ENCODE results near the gene INTS4. TPM values are rescaled to one million over a fixed set of nuclear protein-coding genes. Genes with fewer than 3 reads are reported as not detected.
"Not testable (repeated sequence)": the region's sequence is repeated elsewhere in the genome, so short reads cannot be mapped to it uniquely, and the experiment has no call there.

INTS4 gene
- total RNA-seq, 1 experiment from 2014 or later, result 42.7 TPM

- no peak overlapping the region for H3K9ac ChIP-seq (ENCODE audit: low read length)
- no peak overlapping the region for H3K27ac ChIP-seq (ENCODE audit: low read length)
- H4K20me1 ChIP-seq (ENCODE audit: insufficient read depth, low read depth, low read length), result no peaks in the 10 kb centered on the region
- H3K4me1 ChIP-seq (ENCODE audit: low read length), result no peaks in the 10 kb centered on the region
- no peak overlapping the region for H3K4me3 ChIP-seq (ENCODE audit: low read length)
- H3K4me2 ChIP-seq (ENCODE audit: low read depth, low read length, poor library complexity, severe bottlenecking), result no peak overlapping the region
- H3K79me2 ChIP-seq (ENCODE audit: low read length), result no peaks in the 10 kb centered on the region
- no peaks in the 10 kb centered on the region for H3K9me2 ChIP-seq (replicated peaks; ENCODE audit: insufficient read depth, low read length)
- no peak for DNase-seq
- no peaks in the 10 kb centered on the region for H3K9me3 ChIP-seq (ENCODE audit: low read length)
- H2AFZ ChIP-seq (ENCODE audit: low read length), result no peak overlapping the region
- H3K36me3 ChIP-seq (ENCODE audit: insufficient read depth, low read length), result peaks cover 11% of the 10 kb centered on the region; the same call in 1 of the 2 replicates
- H3K27me3 ChIP-seq (ENCODE audit: low read length), result no peaks in the 10 kb centered on the region
These were observed 120.3 kb downstream of the INTS4 start for GRCh38 chr11:77874206-77874605.

- H3K9me3 ChIP-seq (ENCODE audit: low read length), result no peaks in the 10 kb centered on the region
- no peaks in the 10 kb centered on the region for H3K79me2 ChIP-seq (ENCODE audit: low read length)
- no peaks in the 10 kb centered on the region for H3K9me2 ChIP-seq (replicated peaks; ENCODE audit: insufficient read depth, low read length)
- H3K27ac ChIP-seq (ENCODE audit: low read length), result no peak overlapping the region
- peaks cover 11% of the 10 kb centered on the region; the same call in 1 of the 2 replicates for H3K36me3 ChIP-seq (ENCODE audit: insufficient read depth, low read length)
- no peaks in the 10 kb centered on the region for H4K20me1 ChIP-seq (ENCODE audit: insufficient read depth, low read depth, low read length)
- no peak overlapping the region for H3K4me3 ChIP-seq (ENCODE audit: low read length)
- H3K4me2 ChIP-seq (ENCODE audit: low read depth, low read length, poor library complexity, severe bottlenecking), result no peak overlapping the region
- DNase-seq, result no peak
- no peak overlapping the region for H3K9ac ChIP-seq (ENCODE audit: low read length)
- H3K4me1 ChIP-seq (ENCODE audit: low read length), result no peaks in the 10 kb centered on the region
- no peaks in the 10 kb centered on the region for H3K27me3 ChIP-seq (ENCODE audit: low read length)
- no peak overlapping the region for H2AFZ ChIP-seq (ENCODE audit: low read length)
These were observed 121.1 kb downstream of the INTS4 start for GRCh38 chr11:77873345-77873744.

GRCh38 chr11:77871855-77872254 lies 122.6 kb downstream of the INTS4 start:
- H3K9me2 ChIP-seq (replicated peaks; ENCODE audit: insufficient read depth, low read length), result no peaks in the 10 kb centered on the region
- H4K20me1 ChIP-seq (ENCODE audit: insufficient read depth, low read depth, low read length), result no peaks in the 10 kb centered on the region
- H3K36me3 ChIP-seq (ENCODE audit: insufficient read depth, low read length), result peaks cover 4% of the 10 kb centered on the region; the same call in 1 of the 2 replicates
- no peak overlapping the region for H3K4me2 ChIP-seq (ENCODE audit: low read depth, low read length, poor library complexity, severe bottlenecking)
- no peak overlapping the region for H3K9ac ChIP-seq (ENCODE audit: low read length)
- H2AFZ ChIP-seq (ENCODE audit: low read length), result no peak overlapping the region
- no peaks in the 10 kb centered on the region for H3K9me3 ChIP-seq (ENCODE audit: low read length)
- no peak overlapping the region for H3K27ac ChIP-seq (ENCODE audit: low read length)
- H3K27me3 ChIP-seq (ENCODE audit: low read length), result no peaks in the 10 kb centered on the region
- DNase-seq, result no peak
- no peak overlapping the region for H3K4me3 ChIP-seq (ENCODE audit: low read length)
- H3K4me1 ChIP-seq (ENCODE audit: low read length), result no peaks in the 10 kb centered on the region
- H3K79me2 ChIP-seq (ENCODE audit: low read length), result no peaks in the 10 kb centered on the region

- Histone ChIP-seq H3K4me3 (ENCODE audit: low read length) (no peak overlapping the region), H3K27ac (ENCODE audit: low read length) (no peak overlapping the region), H3K36me3 (ENCODE audit: insufficient read depth, low read length) (peaks cover 4% of the 10 kb centered on the region; the same call in 1 of the 2 replicates), H3K79me2 (ENCODE audit: low read length) (no peaks in the 10 kb centered on the region), H3K27me3 (ENCODE audit: low read length) (no peaks in the 10 kb centered on the region), H4K20me1 (ENCODE audit: insufficient read depth, low read depth, low read length) (no peaks in the 10 kb centered on the region), H3K9ac (ENCODE audit: low read length) (no peak overlapping the region), H3K9me2 (replicated peaks; ENCODE audit: insufficient read depth, low read length) (no peaks in the 10 kb centered on the region), H3K4me2 (ENCODE audit: low read depth, low read length, poor library complexity, severe bottlenecking) (no peak overlapping the region), H3K4me1 (ENCODE audit: low read length) (no peaks in the 10 kb centered on the region), H3K9me3 (ENCODE audit: low read length) (no peaks in the 10 kb centered on the region), H2AFZ (ENCODE audit: low read length) (no peak overlapping the region)
- no peak for DNase-seq
These were observed 125.7 kb downstream of the INTS4 start for GRCh38 chr11:77868744-77869143.

GRCh38 chr11:77866336-77866735 lies 128.1 kb downstream of the INTS4 start:
- no peak overlapping the region for H3K4me3 ChIP-seq (ENCODE audit: low read length)
- no peaks in the 10 kb centered on the region for H3K27me3 ChIP-seq (ENCODE audit: low read length)

GRCh38 chr11:77865805-77866204 lies 128.7 kb downstream of the INTS4 start:
- H3K4me3 ChIP-seq (ENCODE audit: low read length), result no peak overlapping the region

More at GRCh38 chr11:77866336-77866735, 128.1 kb downstream of the INTS4 start:
- H3K27ac ChIP-seq (ENCODE audit: low read length), result no peak overlapping the region
- no peak for DNase-seq
- H3K36me3 ChIP-seq (ENCODE audit: insufficient read depth, low read length), result peaks cover under 1% of the 10 kb centered on the region; the same call in 1 of the 2 replicates
- no peaks in the 10 kb centered on the region for H3K79me2 ChIP-seq (ENCODE audit: low read length)
- H2AFZ ChIP-seq (ENCODE audit: low read length), result no peak overlapping the region
- H3K9me3 ChIP-seq (ENCODE audit: low read length), result no peaks in the 10 kb centered on the region
- no peak overlapping the region for H3K4me2 ChIP-seq (ENCODE audit: low read depth, low read length, poor library complexity, severe bottlenecking)
- no peak overlapping the region for H3K9ac ChIP-seq (ENCODE audit: low read length)
- H4K20me1 ChIP-seq (ENCODE audit: insufficient read depth, low read depth, low read length), result no peaks in the 10 kb centered on the region
- H3K4me1 ChIP-seq (ENCODE audit: low read length), result no peaks in the 10 kb centered on the region
- H3K9me2 ChIP-seq (replicated peaks; ENCODE audit: insufficient read depth, low read length), result no peaks in the 10 kb centered on the region

GRCh38 chr11:77861444-77861843 lies 133.0 kb downstream of the INTS4 start:
- DNase-seq; H3K9me3 ChIP-seq (ENCODE audit: low read length); H3K79me2 ChIP-seq (ENCODE audit: low read length); H3K4me1 ChIP-seq (ENCODE audit: low read length); H3K4me2 ChIP-seq (ENCODE audit: low read depth, low read length, poor library complexity, severe bottlenecking); H3K4me3 ChIP-seq (ENCODE audit: low read length); H4K20me1 ChIP-seq (ENCODE audit: insufficient read depth, low read depth, low read length); H2AFZ ChIP-seq (ENCODE audit: low read length); H3K9me2 ChIP-seq (replicated peaks; ENCODE audit: insufficient read depth, low read length); H3K27me3 ChIP-seq (ENCODE audit: low read length); H3K27ac ChIP-seq (ENCODE audit: low read length); H3K9ac ChIP-seq (ENCODE audit: low read length); H3K36me3 ChIP-seq (ENCODE audit: insufficient read depth, low read length): not testable (repeated sequence)

More at GRCh38 chr11:77865805-77866204, 128.7 kb downstream of the INTS4 start:
- Histone ChIP-seq H3K9me2 (replicated peaks; ENCODE audit: insufficient read depth, low read length) (no peaks in the 10 kb centered on the region), H3K4me2 (ENCODE audit: low read depth, low read length, poor library complexity, severe bottlenecking) (no peak overlapping the region), H3K79me2 (ENCODE audit: low read length) (no peaks in the 10 kb centered on the region), H3K9me3 (ENCODE audit: low read length) (no peaks in the 10 kb centered on the region), H3K36me3 (ENCODE audit: insufficient read depth, low read length) (no peaks in the 10 kb centered on the region; the same call in 1 of the 2 replicates), H3K9ac (ENCODE audit: low read length) (no peak overlapping the region), H4K20me1 (ENCODE audit: insufficient read depth, low read depth, low read length) (no peaks in the 10 kb centered on the region), H3K27ac (ENCODE audit: low read length) (no peak overlapping the region), H3K27me3 (ENCODE audit: low read length) (no peaks in the 10 kb centered on the region), H3K4me1 (ENCODE audit: low read length) (no peaks in the 10 kb centered on the region), H2AFZ (ENCODE audit: low read length) (no peak overlapping the region)
- DNase-seq, result no peak

GRCh38 chr11:77857906-77858457 lies 136.5 kb downstream of the INTS4 start:
- H3K9me3 ChIP-seq (ENCODE audit: low read length); H3K9ac ChIP-seq (ENCODE audit: low read length); H2AFZ ChIP-seq (ENCODE audit: low read length); H3K4me2 ChIP-seq (ENCODE audit: low read depth, low read length, poor library complexity, severe bottlenecking); H3K36me3 ChIP-seq (ENCODE audit: insufficient read depth, low read length); H3K4me1 ChIP-seq (ENCODE audit: low read length); H3K27me3 ChIP-seq (ENCODE audit: low read length); H4K20me1 ChIP-seq (ENCODE audit: insufficient read depth, low read depth, low read length); H3K27ac ChIP-seq (ENCODE audit: low read length); DNase-seq; H3K79me2 ChIP-seq (ENCODE audit: low read length); H3K9me2 ChIP-seq (replicated peaks; ENCODE audit: insufficient read depth, low read length); H3K4me3 ChIP-seq (ENCODE audit: low read length): not testable (repeated sequence)

Measured in Karpas-422 (cell line).